ENCODE measurements around the gene ISYNA1. TPM values are rescaled to one million over a fixed set of nuclear protein-coding genes. Genes with fewer than 3 reads are reported as not detected.

ISYNA1 gene
- total and polyA plus RNA-seq, 10 of the 15 experiments (the other 5 are each of a cell fraction or from before 2014, with no cell fraction given) = 1.9 to 37.0 (median 9.1) TPM

DNA sequence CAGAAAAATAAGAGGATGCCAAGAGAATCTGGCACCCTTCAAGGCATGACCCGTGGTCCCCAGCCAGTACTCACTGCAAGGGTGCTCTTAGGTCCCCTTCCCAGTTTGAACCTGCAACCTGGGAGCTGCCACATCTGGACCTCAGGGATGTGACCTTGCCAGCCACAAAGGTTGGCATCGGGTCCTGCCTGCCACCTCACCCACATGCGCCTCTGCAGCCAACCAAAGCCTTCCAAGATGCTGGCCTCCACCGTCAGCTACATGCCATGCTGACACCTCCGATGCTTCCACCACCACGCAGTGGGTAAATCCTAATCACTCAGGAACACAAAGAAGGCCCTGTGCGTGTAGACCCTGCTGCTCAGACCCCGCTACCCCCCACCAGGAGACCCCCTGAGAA lies 48.8 kb upstream of the ISYNA1 start (continued):
- TF ChIP-seq, protein P1, sequence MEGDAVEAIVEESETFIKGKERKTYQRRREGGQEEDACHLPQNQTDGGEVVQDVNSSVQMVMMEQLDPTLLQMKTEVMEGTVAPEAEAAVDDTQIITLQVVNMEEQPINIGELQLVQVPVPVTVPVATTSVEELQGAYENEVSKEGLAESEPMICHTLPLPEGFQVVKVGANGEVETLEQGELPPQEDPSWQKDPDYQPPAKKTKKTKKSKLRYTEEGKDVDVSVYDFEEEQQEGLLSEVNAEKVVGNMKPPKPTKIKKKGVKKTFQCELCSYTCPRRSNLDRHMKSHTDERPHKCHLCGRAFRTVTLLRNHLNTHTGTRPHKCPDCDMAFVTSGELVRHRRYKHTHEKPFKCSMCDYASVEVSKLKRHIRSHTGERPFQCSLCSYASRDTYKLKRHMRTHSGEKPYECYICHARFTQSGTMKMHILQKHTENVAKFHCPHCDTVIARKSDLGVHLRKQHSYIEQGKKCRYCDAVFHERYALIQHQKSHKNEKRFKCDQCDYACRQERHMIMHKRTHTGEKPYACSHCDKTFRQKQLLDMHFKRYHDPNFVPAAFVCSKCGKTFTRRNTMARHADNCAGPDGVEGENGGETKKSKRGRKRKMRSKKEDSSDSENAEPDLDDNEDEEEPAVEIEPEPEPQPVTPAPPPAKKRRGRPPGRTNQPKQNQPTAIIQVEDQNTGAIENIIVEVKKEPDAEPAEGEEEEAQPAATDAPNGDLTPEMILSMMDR (IDR thresholded peaks at IDR 0.05 in 2 of 3, conservative IDR thresholded peaks at IDR 0.05 in 1 of 3; ENCODE audit: control insufficient read depth in 2 of 3, extremely low read depth in 1 of 3, insufficient read depth in 1 of 3, low read depth in 3 of 3, low read length in 3 of 3) = no peak
- no peak for TF ChIP-seq SIX5 (IDR thresholded peaks at IDR 0.05; ENCODE audit: low read depth, low read length, severe bottlenecking)
- TF ChIP-seq TCF12 (IDR thresholded peaks at IDR 0.05; ENCODE audit: low read depth, low read length) = no peak
- TF ChIP-seq ZNF207 (IDR thresholded peaks at IDR 0.05; ENCODE audit: borderline replicate concordance) = no peak
- no peak for TF ChIP-seq TBL1XR1 (IDR thresholded peaks at IDR 0.05; ENCODE audit: low read depth, low read length)
- TF ChIP-seq POLR2A (IDR thresholded peaks at IDR 0.05; ENCODE audit: low read depth, low read length) = no peak
- no peak for TF ChIP-seq RAD51 (IDR thresholded peaks at IDR 0.05)
- TF ChIP-seq SP1 (IDR thresholded peaks at IDR 0.05; ENCODE audit: low read depth, low read length) = no peak
- TF ChIP-seq NR2C2 (IDR thresholded peaks at IDR 0.05; ENCODE audit: borderline replicate concordance, control insufficient read depth, insufficient read length, low read depth) = no peak
- TF ChIP-seq, protein P2, sequence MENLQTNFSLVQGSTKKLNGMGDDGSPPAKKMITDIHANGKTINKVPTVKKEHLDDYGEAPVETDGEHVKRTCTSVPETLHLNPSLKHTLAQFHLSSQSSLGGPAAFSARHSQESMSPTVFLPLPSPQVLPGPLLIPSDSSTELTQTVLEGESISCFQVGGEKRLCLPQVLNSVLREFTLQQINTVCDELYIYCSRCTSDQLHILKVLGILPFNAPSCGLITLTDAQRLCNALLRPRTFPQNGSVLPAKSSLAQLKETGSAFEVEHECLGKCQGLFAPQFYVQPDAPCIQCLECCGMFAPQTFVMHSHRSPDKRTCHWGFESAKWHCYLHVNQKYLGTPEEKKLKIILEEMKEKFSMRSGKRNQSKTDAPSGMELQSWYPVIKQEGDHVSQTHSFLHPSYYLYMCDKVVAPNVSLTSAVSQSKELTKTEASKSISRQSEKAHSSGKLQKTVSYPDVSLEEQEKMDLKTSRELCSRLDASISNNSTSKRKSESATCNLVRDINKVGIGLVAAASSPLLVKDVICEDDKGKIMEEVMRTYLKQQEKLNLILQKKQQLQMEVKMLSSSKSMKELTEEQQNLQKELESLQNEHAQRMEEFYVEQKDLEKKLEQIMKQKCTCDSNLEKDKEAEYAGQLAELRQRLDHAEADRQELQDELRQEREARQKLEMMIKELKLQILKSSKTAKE (IDR thresholded peaks at IDR 0.05; ENCODE audit: low read depth, poor library complexity, severe bottlenecking) = no peak
- no peak for TF ChIP-seq FOXM1 (IDR thresholded peaks at IDR 0.05; ENCODE audit: low read depth, low read length)
- no peak for TF ChIP-seq EP300 (IDR thresholded peaks at IDR 0.05; ENCODE audit: borderline replicate concordance in 1 of 2, control insufficient read depth in 1 of 2, low read depth in 2 of 2, low read length in 2 of 2)
- TF ChIP-seq NFYB (IDR thresholded peaks at IDR 0.05; ENCODE audit: insufficient read depth, low read depth, low read length) = no peak
- TF ChIP-seq, protein P3, sequence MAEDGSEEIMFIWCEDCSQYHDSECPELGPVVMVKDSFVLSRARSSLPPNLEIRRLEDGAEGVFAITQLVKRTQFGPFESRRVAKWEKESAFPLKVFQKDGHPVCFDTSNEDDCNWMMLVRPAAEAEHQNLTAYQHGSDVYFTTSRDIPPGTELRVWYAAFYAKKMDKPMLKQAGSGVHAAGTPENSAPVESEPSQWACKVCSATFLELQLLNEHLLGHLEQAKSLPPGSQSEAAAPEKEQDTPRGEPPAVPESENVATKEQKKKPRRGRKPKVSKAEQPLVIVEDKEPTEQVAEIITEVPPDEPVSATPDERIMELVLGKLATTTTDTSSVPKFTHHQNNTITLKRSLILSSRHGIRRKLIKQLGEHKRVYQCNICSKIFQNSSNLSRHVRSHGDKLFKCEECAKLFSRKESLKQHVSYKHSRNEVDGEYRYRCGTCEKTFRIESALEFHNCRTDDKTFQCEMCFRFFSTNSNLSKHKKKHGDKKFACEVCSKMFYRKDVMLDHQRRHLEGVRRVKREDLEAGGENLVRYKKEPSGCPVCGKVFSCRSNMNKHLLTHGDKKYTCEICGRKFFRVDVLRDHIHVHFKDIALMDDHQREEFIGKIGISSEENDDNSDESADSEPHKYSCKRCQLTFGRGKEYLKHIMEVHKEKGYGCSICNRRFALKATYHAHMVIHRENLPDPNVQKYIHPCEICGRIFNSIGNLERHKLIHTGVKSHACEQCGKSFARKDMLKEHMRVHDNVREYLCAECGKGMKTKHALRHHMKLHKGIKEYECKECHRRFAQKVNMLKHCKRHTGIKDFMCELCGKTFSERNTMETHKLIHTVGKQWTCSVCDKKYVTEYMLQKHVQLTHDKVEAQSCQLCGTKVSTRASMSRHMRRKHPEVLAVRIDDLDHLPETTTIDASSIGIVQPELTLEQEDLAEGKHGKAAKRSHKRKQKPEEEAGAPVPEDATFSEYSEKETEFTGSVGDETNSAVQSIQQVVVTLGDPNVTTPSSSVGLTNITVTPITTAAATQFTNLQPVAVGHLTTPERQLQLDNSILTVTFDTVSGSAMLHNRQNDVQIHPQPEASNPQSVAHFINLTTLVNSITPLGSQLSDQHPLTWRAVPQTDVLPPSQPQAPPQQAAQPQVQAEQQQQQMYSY (CRISPR knock-in tag; IDR thresholded peaks at IDR 0.05) = no peak
